Activated CD4-positive, alpha-beta T cell treated with anti-CD3 and anti-CD28 coated beads, Interleukin-2, amount 50 U/mL, for 4 hours (primary cell): ENCODE data around the gene MED29.
A peak's percentile ranks its signal among the peaks of the same experiment; 100 is the strongest.

ENCODE experiments used
- DNase-seq, 2 experiments: peaks; one replicate each; pipeline ENCODE4 v3.0.0-alpha.2; 2020

Gene MED29

DNA sequence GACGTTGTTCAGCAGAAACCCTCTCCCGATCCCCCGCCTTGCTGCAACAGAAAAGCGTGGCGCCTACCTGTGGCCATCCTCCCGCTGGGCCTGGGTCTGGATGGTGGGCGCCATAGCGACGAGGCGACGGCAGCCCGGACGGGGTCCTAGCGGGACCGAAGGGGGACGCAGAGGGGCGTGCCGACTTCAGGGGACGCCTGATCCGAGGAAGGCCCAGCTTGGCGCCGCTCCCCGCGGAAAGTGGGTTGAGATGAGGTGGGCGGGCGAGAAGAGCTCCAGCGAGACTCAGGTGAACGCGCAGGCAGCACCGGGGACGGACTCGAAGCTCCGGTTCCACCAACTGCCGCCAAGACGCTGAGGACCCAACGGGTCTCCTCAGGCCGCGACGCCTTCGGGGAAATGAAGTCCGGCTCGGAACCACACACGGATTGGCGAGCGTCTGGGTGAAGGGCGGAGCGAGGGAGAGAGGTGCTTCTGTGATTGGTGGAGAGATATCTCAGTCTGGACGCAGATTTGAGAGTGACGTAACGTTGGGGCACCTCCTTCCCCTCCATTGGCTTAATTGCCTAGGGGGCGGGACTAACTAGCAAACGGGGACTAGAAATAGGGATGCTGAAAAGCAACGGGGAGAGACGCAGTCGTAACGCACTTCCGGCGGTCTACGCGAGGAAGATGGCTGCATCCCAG lies at the start of gene MED29, which contains the start of gene PAF1:
Gene MED29 (plus strand): TSS at position 628 of the 687 bp plus-strand sequence. CDS start 45 bp downstream, at position 673.
Gene PAF1 (minus strand): TSS at position 356 of the 687 bp plus-strand sequence. CDS start 242 bp downstream, at position 114.
- peak; percentile 93 to 96 for DNase-seq

DNA sequence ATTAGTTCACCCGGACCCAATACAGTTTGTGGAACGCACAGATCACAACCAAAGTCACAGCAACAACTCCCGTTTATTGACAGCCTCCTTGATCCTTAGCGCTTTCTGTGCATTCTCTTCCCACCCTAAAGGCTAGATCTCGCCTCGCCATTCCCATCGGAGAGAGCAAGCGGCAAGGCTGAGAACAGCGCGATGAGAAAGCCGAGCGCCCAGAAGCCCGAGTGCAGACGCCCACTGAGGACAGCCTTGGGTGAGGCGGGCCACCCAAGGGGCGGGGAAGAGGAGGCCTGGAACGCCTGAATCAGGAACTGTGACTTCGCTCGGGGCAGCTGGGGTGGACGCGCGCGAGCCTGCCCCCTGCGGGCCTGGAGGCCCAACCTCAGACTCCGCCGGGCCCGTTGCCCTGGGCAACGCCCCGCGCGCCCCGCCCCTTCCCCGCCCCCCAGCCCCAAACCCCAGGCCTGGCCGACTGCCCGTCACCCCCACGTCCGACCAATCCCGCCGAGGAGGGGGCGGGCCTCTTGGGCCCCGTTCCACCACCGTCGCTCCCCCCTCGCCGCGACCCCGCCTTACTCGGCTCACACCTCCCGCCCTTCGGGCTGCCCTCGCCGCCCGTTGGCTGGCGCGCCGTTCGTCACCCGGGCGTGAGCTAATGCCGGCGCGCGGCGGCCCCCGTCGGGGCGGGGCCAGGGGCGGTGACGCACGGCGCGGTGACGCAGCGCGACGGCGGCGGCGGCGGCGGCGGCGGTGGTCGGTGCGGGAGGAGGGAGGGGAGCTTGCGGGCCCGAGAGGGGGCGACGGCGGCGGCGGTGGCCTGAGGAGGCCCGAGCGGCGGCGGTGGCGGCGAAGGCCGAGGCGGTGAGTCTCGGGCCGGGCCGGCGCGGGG lies 49.2 kb upstream of the MED29 start, which contains the start of gene SAMD4B:
Gene SAMD4B (plus strand): TSS at position 703 of the 886 bp plus-strand sequence. CDS start 14,473 bp downstream, outside the sequence.
- peak; percentile 99 for DNase-seq

DNA sequence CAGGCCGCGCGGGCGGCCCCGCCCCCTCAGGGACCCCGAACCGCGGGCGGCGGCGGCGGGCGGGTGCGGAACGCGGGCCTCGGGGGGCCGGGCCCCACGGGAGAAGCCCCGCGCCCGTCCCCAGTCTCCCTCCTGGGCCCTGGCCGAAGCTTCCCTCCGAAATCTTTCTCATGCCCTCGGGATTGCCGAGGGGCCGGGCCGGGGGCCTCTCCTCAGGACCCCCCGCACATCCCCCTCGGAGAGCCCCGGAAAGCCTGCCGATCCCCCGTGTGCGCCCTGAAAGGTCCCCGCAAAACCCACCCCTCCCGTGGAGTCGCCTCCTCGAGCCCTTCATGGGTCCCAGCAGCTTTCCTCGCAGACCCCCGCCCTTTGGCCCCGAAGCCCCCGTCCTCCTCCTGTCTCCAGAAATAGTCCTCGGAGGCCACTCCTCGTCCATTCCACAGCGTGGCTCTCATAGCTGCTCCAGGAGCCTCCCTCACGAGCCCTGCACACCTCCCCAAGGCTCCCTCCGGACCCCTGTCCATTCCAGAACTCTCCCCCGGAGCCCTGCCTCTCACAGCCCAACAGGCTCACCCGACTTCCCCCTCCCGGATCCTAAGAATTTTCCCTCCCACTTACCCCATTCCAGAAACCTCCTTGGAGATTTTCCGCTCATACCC lies 48.4 kb upstream of the MED29 start:
- DNase-seq, result no peak

DNA sequence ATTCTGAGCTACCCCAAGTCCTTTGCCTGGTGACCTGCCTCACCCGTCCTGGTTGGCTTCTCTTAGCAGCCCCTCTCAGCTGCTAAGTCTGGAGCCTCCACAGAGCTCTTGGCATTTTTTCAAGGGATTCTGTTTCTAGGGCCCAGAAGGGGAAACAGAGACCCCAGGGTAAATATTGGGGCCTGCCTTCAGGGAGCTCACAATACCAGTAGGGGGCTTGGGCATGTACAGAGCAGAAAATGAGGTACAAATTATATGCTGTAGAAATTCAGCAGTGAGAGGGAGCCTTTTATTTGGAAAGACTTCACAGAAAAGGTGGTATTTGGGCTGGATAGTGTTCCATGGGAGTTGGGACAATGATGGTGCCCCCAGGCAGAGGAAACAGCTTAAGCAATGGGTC lies 45.2 kb upstream of the MED29 start:
- DNase-seq, result no peak

- DNase-seq, result no peak
Observed at GRCh38 chr19:39347332-39348164, 43.6 kb upstream of the MED29 start.

- DNase-seq, result no peak
Observed at GRCh38 chr19:39349326-39349725, 41.9 kb upstream of the MED29 start.

- no peak for DNase-seq
Observed at GRCh38 chr19:39350156-39350555, 41.0 kb upstream of the MED29 start.

GRCh38 chr19:39351537-39352064 lies 39.6 kb upstream of the MED29 start:
- DNase-seq, result no peak

DNA sequence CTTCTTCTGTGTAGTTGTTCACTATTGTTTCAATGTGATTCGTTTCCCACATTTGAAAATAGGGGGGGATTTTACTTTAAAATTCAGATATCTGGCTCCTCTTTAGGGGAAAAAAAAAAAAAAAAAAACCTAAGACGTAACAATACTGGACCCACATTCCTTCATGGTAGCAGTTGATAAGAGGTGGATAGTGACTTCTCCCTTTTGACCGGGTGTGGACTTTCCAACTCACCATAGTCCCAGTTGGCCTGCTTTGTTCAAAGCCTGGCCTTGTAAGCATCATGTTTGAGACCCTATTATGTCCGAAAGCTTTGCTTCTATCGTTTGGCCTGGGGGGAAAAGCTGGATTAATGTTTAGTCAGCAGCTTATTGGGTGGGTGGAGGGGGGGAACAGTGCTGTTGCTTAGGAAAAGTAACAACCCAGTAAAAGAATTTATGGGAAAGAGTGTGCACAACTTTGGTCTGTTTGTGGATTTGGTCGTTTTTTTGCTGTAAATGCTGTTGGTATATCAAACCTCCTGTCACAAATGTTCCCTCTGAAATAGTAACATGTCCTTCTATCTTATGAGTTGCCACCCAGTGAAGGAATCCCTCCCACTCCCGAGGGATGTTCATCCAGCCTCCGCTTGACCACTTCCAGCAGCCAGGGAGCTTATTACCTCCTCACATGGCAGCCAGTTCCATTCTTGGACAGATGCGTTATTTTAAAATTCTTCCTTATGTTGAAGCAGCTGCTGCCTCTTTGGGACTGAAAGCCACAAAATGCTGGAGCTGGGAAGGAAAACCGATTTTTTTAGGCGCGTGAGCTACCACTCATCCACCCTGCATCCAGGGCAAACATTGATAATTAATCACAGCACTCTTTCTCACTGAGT lies 38.6 kb upstream of the MED29 start:
- no peak for DNase-seq

DNA sequence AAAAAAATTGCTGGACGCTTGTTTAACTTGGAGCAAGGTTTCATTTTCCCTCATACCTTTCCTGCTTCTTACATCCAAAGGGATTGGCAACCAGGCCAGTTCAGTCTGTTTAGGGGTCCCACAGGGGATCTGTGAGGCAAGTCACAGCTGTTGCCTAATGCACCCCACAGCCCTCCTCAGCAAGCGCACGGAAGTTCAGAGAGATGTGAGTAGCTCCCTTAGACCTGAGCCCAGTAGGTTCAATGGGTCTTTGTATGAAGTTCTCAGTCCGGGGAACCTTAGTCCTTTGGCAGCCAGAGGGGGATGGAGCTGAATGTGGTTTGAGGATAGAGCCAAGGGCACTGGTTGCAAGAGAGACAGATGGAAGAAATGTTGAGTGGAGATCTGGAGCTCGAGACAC lies 35.9 kb upstream of the MED29 start:
- no peak for DNase-seq

GRCh38 chr19:39356073-39356472 lies 35.1 kb upstream of the MED29 start:
- DNase-seq, result no peak

DNA sequence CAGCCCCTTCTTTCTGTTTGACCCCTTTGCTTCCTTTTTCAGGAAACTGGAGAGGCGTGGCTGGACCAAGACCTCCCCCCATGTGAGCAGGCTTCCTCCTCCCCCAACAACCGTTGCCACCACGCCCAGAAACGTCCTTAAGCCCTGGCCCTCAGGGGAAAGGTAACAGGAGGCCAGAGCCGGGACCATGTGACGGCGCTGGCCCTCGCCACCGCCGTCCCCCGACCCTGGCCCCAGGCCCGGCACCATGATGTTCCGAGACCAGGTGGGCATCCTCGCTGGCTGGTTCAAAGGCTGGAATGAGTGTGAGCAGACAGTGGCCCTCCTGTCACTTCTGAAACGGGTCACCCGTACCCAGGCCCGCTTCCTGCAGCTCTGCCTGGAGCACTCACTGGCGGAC lies 34.5 kb upstream of the MED29 start:
- no peak for DNase-seq

DNA sequence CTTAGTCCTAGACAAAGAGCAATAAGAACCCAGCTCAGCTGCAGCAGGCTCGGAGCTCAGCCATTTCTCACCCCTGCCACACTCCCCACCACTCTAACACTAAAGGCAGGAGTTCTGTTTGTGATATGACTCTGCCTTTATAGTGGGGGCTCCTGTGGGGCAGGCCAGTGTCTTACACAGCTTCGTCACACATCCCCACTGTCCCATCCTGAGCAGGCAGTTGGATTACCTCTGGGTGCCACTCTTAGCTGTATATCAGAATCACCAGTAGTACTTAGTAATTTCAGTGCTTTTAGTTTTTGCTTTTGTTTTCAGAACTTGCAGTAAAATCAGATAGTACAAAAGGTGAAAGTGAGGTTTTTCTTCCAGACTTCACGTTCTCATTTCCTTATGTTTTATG lies 32.2 kb upstream of the MED29 start:
- DNase-seq, result no peak

DNA sequence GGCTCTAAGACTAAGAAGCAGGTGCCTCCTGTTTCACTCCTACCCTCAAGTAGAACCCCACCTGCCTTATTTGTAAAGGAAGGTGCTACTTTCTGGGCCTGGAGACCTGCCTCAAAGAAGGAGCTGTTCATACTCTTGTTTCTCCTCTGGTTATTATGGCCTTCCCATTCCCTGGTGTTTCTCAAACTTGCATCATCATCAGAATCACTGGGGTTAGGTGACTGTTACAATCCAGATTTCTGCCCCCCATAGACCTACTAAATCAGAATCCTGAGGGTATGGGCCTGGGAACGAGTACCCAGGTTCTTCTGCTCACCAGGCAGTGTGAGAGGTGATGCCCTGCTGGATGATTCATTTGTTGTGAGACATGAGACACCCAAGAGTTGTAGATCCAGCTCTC lies 30.6 kb upstream of the MED29 start:
- DNase-seq, result no peak

DNA sequence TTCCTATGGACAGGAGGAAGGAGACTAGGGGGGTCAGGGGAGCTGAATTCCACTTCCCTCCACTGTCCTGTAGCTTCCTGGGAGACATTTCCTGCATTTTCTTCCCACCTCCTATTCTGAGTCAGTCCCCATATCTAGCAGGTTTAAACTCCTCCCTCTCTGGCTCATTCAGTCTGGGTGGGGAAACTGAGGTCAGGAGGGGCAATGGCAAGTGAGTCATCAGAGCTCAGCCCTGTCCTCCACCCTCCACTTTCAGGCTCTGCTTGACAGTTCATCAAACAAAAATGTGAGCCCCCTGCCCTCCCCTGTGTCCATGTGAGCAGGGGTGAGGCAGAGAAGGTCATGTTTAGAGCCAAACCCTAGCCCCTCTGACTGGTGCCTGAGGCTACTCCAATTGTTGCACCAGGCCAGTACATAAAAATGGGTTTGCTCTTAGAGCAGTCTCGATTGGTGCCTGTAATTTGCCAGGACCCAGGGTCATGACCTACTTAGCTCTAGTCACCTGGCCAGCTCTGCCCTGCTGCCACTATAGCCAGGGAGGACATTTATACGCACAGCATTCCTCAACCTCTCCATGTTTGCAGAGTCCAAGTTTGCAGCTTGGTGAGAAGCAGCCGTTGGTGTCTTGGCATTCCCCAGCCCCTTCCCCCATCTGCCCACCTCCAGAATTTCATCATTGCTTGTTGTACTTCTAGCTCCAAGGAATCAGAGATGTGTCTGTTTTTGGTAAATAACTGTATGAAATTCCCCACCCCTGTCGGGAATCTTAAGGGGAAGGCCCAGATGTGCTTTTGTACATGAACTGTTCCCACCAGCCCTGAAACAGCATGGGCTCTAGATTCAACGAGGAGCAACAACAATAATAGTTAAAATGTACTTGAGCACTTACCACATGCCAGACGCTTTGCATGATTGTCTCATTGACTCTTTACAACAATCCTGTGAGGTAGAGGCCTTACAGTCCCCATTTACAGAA lies 28.2 kb upstream of the MED29 start:
- no peak for DNase-seq

GRCh38 chr19:39363901-39364457 lies 27.2 kb upstream of the MED29 start:
- DNase-seq, result no peak

DNA sequence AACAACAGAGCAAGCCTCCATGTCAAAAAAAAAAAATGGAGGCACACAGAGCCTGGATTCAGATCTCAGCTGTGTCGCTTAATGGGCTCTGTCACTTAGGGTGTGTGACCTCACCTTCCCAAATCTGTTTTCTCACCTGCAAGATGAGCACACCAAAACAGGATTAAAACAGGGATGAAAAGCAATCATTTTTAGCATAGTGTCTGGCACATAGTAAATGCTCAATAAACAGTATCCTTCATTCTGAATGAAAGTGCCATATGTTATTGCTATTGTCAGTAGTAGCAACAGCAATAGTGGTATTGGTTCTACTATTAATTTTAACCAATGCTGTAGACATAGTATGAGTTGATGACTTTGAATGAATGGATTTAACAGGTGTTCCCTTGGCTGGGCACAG lies 25.6 kb upstream of the MED29 start:
- no peak for DNase-seq

- DNase-seq, result no peak
Observed at GRCh38 chr19:39369200-39369599, 22.0 kb upstream of the MED29 start.

GRCh38 chr19:39370735-39371134 lies 20.4 kb upstream of the MED29 start:
- DNase-seq, result no peak
